Kidney (tissue), 14 donors: ENCODE measurements around the gene SMARCD2. TPM values are rescaled to one million over a fixed set of nuclear protein-coding genes. Genes with fewer than 3 reads are reported as not detected.

Experiments
- DNase-seq, 5 donors: peaks; one replicate each; pipeline ENCODE4 v3.0.0-alpha.2; 2013 to 2020
- FAIRE-seq: peaks from 2 replicates; lab custom pipeline; 2012; peaks lifted over from hg19 to GRCh38; lab: Jason Lieb, UNC
- H3K27ac ChIP-seq, 2 donors: one replicate each; pipeline ENCODE4 v1.7.0; 2013; ENCODE audit warnings: low read depth in 2 of 2, low read length in 2 of 2, inconsistent platforms in 1 of 2
- H3K27me3 ChIP-seq: one replicate; pipeline ENCODE4 v1.7.1; 2013; ENCODE audit warnings: low read length, inconsistent platforms; ENCODE audit not compliant: control insufficient read depth, insufficient read depth
- H3K36me3 ChIP-seq, 3 donors: one replicate each; pipeline versions ENCODE4 v1.7.0 to v1.7.1; 2013; ENCODE audit warnings: low read length in 3 of 3, control low read depth in 1 of 3, inconsistent platforms in 1 of 3; ENCODE audit not compliant: insufficient read depth in 3 of 3, control insufficient read depth in 2 of 3
- H3K4me1 ChIP-seq, 3 donors: one replicate each; pipeline versions ENCODE4 v1.7.0 to v1.7.1; 2013; ENCODE audit warnings: low read length in 3 of 3, inconsistent platforms in 1 of 3, low read depth in 1 of 3; ENCODE audit not compliant: control insufficient read depth in 2 of 3, insufficient read depth in 2 of 3
- H3K4me3 ChIP-seq, 3 donors: one replicate each; pipeline versions ENCODE4 v1.7.0 to v1.8.1; 2013; ENCODE audit warnings: low read length in 3 of 3, control low read depth in 1 of 3, inconsistent platforms in 1 of 3
- H3K9ac ChIP-seq, 3 donors: one replicate each; pipeline versions ENCODE4 v1.7.0 to v1.7.1; 2013; ENCODE audit warnings: low read length in 3 of 3, control low read depth in 1 of 3, inconsistent platforms in 1 of 3
- H3K9me3 ChIP-seq, 3 donors: one replicate each; pipeline versions ENCODE4 v1.7.0 to v1.7.1; 2013; ENCODE audit warnings: low read length in 3 of 3, control low read depth in 1 of 3, inconsistent platforms in 1 of 3; ENCODE audit not compliant: control insufficient read depth in 2 of 3, insufficient read depth in 1 of 3
- CTCF ChIP-seq: IDR thresholded peaks from 3 replicates; pipeline ENCODE4 v1.5.1; 2012; ENCODE audit warnings: mild to moderate bottlenecking, moderate library complexity, borderline replicate concordance; ENCODE audit not compliant: insufficient read depth; ENCODE audit errors: extremely low read depth
- intact Hi-C: fragments of 100-400 bp; cut with DNase I; formaldehyde crosslinking; loops from one replicate; pipeline ENCODE4 v1.11.1; 2022
- polyA plus RNA-seq: library from polyadenylated mRNA; stranded (reverse); fragments of 350-450 nt; fragmentation: Illumina TruSeq; extraction: RNeasy Lipid Tissue Mini Kit (QIAGEN cat#74804); gene quantifications from one replicate; pipeline ENCODE4 v1.2.3, GENCODE V29; 2014; ENCODE audit warnings: low read depth, low replicate concordance; ENCODE audit not compliant: insufficient read depth
- total RNA-seq: library from RNA; stranded (reverse); fragmentation: NEBNext Ultra II Directional; extraction: Animal tissue kit (Norgen Biotek cat#: 25700); gene quantifications from one replicate; pipeline ENCODE4 v1.2.1, GENCODE V29; 2021
- donor health status: control.
- donor health status: control.
- donor health status: control.
- donor health status: control.
- donor health status: control.
- donor health status: DM: yes; HTN: yes; CAD: no.
- donor health status: Normal renal cell carcinoma (clear cell type).

SMARCD2 gene
- total and polyA plus RNA-seq, 2 donors from 2014 or later: 39.9 to 65.1 TPM

DNA sequence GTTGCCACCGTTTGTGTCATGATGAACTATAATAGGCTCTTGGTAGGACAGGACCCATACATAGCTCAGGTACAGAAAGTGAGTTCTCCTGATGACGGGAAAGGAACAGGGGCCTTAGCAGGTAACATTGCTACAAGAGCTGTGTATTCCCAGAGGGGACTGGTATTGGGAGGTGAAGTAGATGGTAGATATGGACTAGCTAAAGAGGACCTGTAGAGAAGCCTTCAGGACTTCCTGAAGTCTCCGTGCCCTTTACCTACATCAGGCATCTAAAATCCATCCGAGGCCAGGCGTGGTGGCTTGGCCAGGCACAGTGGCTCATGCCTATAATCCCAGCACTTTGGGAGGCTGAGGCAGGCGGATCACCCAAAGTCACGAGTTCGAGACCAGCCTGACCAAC is 12.7 kb upstream of the SMARCD2 start:
- DNase-seq: peak in 1 of 5 donors; percentile 45
- H3K9me3 ChIP-seq: no peaks in the 10 kb centered on the region
- H3K36me3 ChIP-seq: no peaks in the 10 kb centered on the region
- no peaks in the 10 kb centered on the region for H3K4me1 ChIP-seq
- no peak overlapping the region for H3K27ac ChIP-seq
- no peaks in the 10 kb centered on the region for H3K27me3 ChIP-seq
- intact Hi-C loops: no loop called here
- no peak for TF ChIP-seq CTCF
- FAIRE-seq: no peak
- no peak overlapping the region for H3K9ac ChIP-seq
- no peak overlapping the region for H3K4me3 ChIP-seq

DNA sequence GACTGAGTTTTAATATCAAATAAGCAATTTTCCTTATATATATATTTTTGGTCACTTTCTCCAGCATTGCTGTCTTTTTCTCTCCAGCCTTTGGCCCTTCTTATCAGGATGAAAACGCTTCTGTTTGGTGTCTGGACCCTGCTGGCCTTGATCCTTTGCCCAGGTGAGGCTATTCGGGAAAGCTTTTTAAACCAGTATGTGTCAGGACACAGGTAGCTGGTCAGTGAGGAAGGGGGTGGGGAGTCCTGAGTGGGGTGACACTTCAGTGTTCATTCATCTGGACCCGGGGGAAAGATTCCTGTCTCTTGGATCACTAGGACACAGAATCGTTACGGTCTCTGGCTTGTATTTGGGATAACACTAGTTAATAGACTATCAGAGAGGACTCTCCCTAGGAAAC is 12.2 kb upstream of the SMARCD2 start:
- Histone ChIP-seq H3K4me3 (no peak overlapping the region), H3K27ac (no peak overlapping the region), H3K9ac (no peak overlapping the region), H3K4me1 (no peaks in the 10 kb centered on the region), H3K9me3 (no peaks in the 10 kb centered on the region), H3K27me3 (no peaks in the 10 kb centered on the region), H3K36me3 (no peaks in the 10 kb centered on the region)
- DNase-seq (peak in 1 of 5 donors; percentile 8), FAIRE-seq (no peak)
- intact Hi-C loops: no loop called here
- no peak for TF ChIP-seq CTCF

GRCh38 chr17:63853260-63853659 is 10.8 kb upstream of the SMARCD2 start:
- no peak for FAIRE-seq
- no peaks in the 10 kb centered on the region for H3K27me3 ChIP-seq
- TF ChIP-seq CTCF: no peak
- peaks cover 0 to 3% (median 0%) of the 10 kb centered on the region in 3 donors for H3K4me1 ChIP-seq
- no peak for DNase-seq
- no peak overlapping the region for H3K4me3 ChIP-seq
- no peak overlapping the region for H3K27ac ChIP-seq
- intact Hi-C loops: no loop called here
- no peaks in the 10 kb centered on the region for H3K36me3 ChIP-seq
- H3K9ac ChIP-seq: no peak overlapping the region
- H3K9me3 ChIP-seq: no peaks in the 10 kb centered on the region

- H3K36me3 ChIP-seq: no peaks in the 10 kb centered on the region
- no peaks in the 10 kb centered on the region for H3K27me3 ChIP-seq
- H3K27ac ChIP-seq: no peak overlapping the region
- intact Hi-C loops: no loop called here
- DNase-seq: no peak
- TF ChIP-seq CTCF: no peak
- no peak for FAIRE-seq
- peaks cover 0 to 3% (median 0%) of the 10 kb centered on the region in 3 donors for H3K4me1 ChIP-seq
- H3K9me3 ChIP-seq: no peaks in the 10 kb centered on the region
- no peak overlapping the region for H3K9ac ChIP-seq
- no peak overlapping the region for H3K4me3 ChIP-seq
Observed at GRCh38 chr17:63850401-63850800, 7.9 kb upstream of the SMARCD2 start.
